ENCODE data around the gene ABHD17A. TPM values are rescaled to one million over a fixed set of nuclear protein-coding genes. Genes with fewer than 3 reads are reported as not detected.
A peak's percentile ranks its signal among the peaks of the same experiment; 100 is the strongest.

Gene ABHD17A
- total RNA-seq, 1 experiment from 2014 or later = 102 TPM

GRCh38 chr19:1850809-1851653 lies 34.3 kb downstream of the ABHD17A start:
- no peaks in the 10 kb centered on the region for H3K27me3 ChIP-seq (ENCODE audit: low read length)
- H3K9me3 ChIP-seq (ENCODE audit: low read length) = no peaks in the 10 kb centered on the region
- ATAC-seq = no peak
- DNase-seq = peak; percentile 30
- peaks cover 42% of the 10 kb centered on the region for H3K79me2 ChIP-seq (ENCODE audit: low read length)
- BruUV-seq (replicated peaks) = no TSS peak
- no peak overlapping the region for H2AFZ ChIP-seq (ENCODE audit: low read length)
- no peaks in the 10 kb centered on the region for H3K9me2 ChIP-seq (replicated peaks; ENCODE audit: low read length)
- peaks cover 15% of the 10 kb centered on the region; the same call in 1 of the 2 replicates for H4K20me1 ChIP-seq (ENCODE audit: low read length)
- H3K9ac ChIP-seq (ENCODE audit: low read length) = no peak overlapping the region
- H3K27ac ChIP-seq (ENCODE audit: low read length) = no peak overlapping the region
- ChIA-PET POLR2A (ENCODE audit: unreplicated experiment) (no interaction called here), CTCF (no interaction called here)
- H3K4me3 ChIP-seq (ENCODE audit: low read length) = no peak overlapping the region
- H3K4me1 ChIP-seq (ENCODE audit: insufficient read depth, low read length) = peaks cover 8% of the 10 kb centered on the region
- no peaks in the 10 kb centered on the region for H3K36me3 ChIP-seq (ENCODE audit: low read depth, low read length)
- H3K4me2 ChIP-seq (ENCODE audit: low read length) = no peak overlapping the region
- TF ChIP-seq CTCF (conservative IDR thresholded peaks at IDR 0.05; ENCODE audit: low read depth, low read length) (peak; percentile 31), EZH2 (IDR thresholded peaks at IDR 0.05; ENCODE audit: low read length, unreplicated experiment) (no peak)
- intact Hi-C loops (cut with micrococcal nuclease) = no loop called here
- H3F3A ChIP-seq (ENCODE audit: low read length, unreplicated experiment) = no peaks in the 10 kb centered on the region

GRCh38 chr19:1849886-1850398 lies 35.4 kb downstream of the ABHD17A start:
- Histone ChIP-seq H3K36me3 (ENCODE audit: low read depth, low read length) (no peaks in the 10 kb centered on the region), H3K9me3 (ENCODE audit: low read length) (no peaks in the 10 kb centered on the region), H3K9me2 (replicated peaks; ENCODE audit: low read length) (no peaks in the 10 kb centered on the region), H3K27ac (ENCODE audit: low read length) (no peak overlapping the region), H3K27me3 (ENCODE audit: low read length) (no peaks in the 10 kb centered on the region), H4K20me1 (ENCODE audit: low read length) (peaks cover 13% of the 10 kb centered on the region; the same call in 1 of the 2 replicates), H3K4me1 (ENCODE audit: insufficient read depth, low read length) (peaks cover 8% of the 10 kb centered on the region), H3K4me3 (ENCODE audit: low read length) (no peak overlapping the region), H2AFZ (ENCODE audit: low read length) (no peak overlapping the region), H3K79me2 (ENCODE audit: low read length) (peaks cover 42% of the 10 kb centered on the region), H3K4me2 (ENCODE audit: low read length) (no peak overlapping the region), H3K9ac (ENCODE audit: low read length) (no peak overlapping the region), H3F3A (ENCODE audit: low read length, unreplicated experiment) (no peaks in the 10 kb centered on the region)
- TF ChIP-seq EZH2phosphoT487 (IDR thresholded peaks at IDR 0.05; ENCODE audit: borderline replicate concordance, low read length) (no peak), EZH2 (IDR thresholded peaks at IDR 0.05; ENCODE audit: low read length, unreplicated experiment) (no peak), CTCF (conservative IDR thresholded peaks at IDR 0.05; ENCODE audit: low read depth, low read length) (no peak)
- no TSS peak for BruUV-seq (replicated peaks)
- ChIA-PET POLR2A (ENCODE audit: unreplicated experiment) (no interaction called here), CTCF (no interaction called here)
- no peak for ATAC-seq
- intact Hi-C loops (cut with micrococcal nuclease) = no loop called here
- DNase-seq = no peak

GRCh38 chr19:1849132-1849474 lies 36.2 kb downstream of the ABHD17A start:
- no peak for ATAC-seq
- H3K4me1 ChIP-seq (ENCODE audit: insufficient read depth, low read length) = peaks cover 8% of the 10 kb centered on the region
- intact Hi-C loops (cut with micrococcal nuclease) = no loop called here

More at GRCh38 chr19:1849132-1849474, 36.2 kb downstream of the ABHD17A start:
- TF ChIP-seq EZH2 (IDR thresholded peaks at IDR 0.05; ENCODE audit: low read length, unreplicated experiment) (no peak), EZH2phosphoT487 (IDR thresholded peaks at IDR 0.05; ENCODE audit: borderline replicate concordance, low read length) (no peak), CTCF (conservative IDR thresholded peaks at IDR 0.05; ENCODE audit: low read depth, low read length) (no peak)
- H3K36me3 ChIP-seq (ENCODE audit: low read depth, low read length) = no peaks in the 10 kb centered on the region
- ChIA-PET CTCF (no interaction called here), POLR2A (ENCODE audit: unreplicated experiment) (no interaction called here)
- H3K27me3 ChIP-seq (ENCODE audit: low read length) = no peaks in the 10 kb centered on the region
- no peaks in the 10 kb centered on the region for H3F3A ChIP-seq (ENCODE audit: low read length, unreplicated experiment)
- no peak overlapping the region for H3K9ac ChIP-seq (ENCODE audit: low read length)
- BruUV-seq (replicated peaks) = no TSS peak
- peak overlapping the region; percentile 37; the same call in 1 of the 2 replicates for H3K4me2 ChIP-seq (ENCODE audit: low read length)
- H3K79me2 ChIP-seq (ENCODE audit: low read length) = peaks cover 47% of the 10 kb centered on the region
- no peak overlapping the region for H3K27ac ChIP-seq (ENCODE audit: low read length)
- no peak overlapping the region for H3K4me3 ChIP-seq (ENCODE audit: low read length)
- no peaks in the 10 kb centered on the region for H3K9me2 ChIP-seq (replicated peaks; ENCODE audit: low read length)
- H4K20me1 ChIP-seq (ENCODE audit: low read length) = peaks cover 12% of the 10 kb centered on the region; the same call in 1 of the 2 replicates
- no peak for DNase-seq
- no peaks in the 10 kb centered on the region for H3K9me3 ChIP-seq (ENCODE audit: low read length)
- no peak overlapping the region for H2AFZ ChIP-seq (ENCODE audit: low read length)

Measured in PC-3 (cell line).